RWPE2 (cell line): ENCODE measurements around the gene CDH4.
A peak's percentile ranks its signal among the peaks of the same experiment; 100 is the strongest.

ENCODE experiments used
- ATAC-seq: fragments of 200-7000 bp; cut with Tn5 transposase; 3 replicates; pipeline ENCODE4 v1.9.1; 2021; ENCODE audit warnings: low read depth
- DNase-seq: peaks from one replicate; pipeline ENCODE4 v3.0.0-alpha.2; 2020; ENCODE audit warnings: low spot score
- H3K27ac ChIP-seq: fragments of 450-650 bp; 2 replicates; pipeline ENCODE4 v1.5.1; 2017; ENCODE audit warnings: mild to moderate bottlenecking; ENCODE audit not compliant: poor library complexity, severe bottlenecking
- H3K27me3 ChIP-seq: fragments of 250-450 bp; sonication (Bioruptor Pico); 2 replicates; pipeline ENCODE4 v1.5.1; 2021; ENCODE audit warnings: mild to moderate bottlenecking, moderate library complexity; ENCODE audit not compliant: insufficient read depth, poor library complexity, severe bottlenecking
- H3K36me3 ChIP-seq: fragments of 250-450 bp; sonication (Bioruptor Pico); 2 replicates; pipeline ENCODE4 v1.5.1; 2020; ENCODE audit warnings: low read depth, mild to moderate bottlenecking, moderate library complexity
- H3K4me1 ChIP-seq: fragments of 250-450 bp; sonication (Bioruptor Pico); 2 replicates; pipeline ENCODE4 v1.5.1; 2021; ENCODE audit warnings: mild to moderate bottlenecking, moderate library complexity; ENCODE audit not compliant: insufficient read depth, poor library complexity, severe bottlenecking
- H3K4me3 ChIP-seq: fragments of 250-450 bp; sonication (Bioruptor Pico); 2 replicates; pipeline ENCODE4 v1.5.1; 2021; ENCODE audit warnings: mild to moderate bottlenecking, moderate library complexity; ENCODE audit not compliant: severe bottlenecking
- H3K9me3 ChIP-seq: fragments of 250-450 bp; sonication (Bioruptor Pico); 2 replicates; pipeline ENCODE4 v1.5.1; 2021; ENCODE audit warnings: mild to moderate bottlenecking, moderate library complexity; ENCODE audit not compliant: severe bottlenecking
- TF ChIP-seq, protein P1 (sequence below): fragments of 450-650 bp; IDR thresholded peaks from one replicate; pipeline ENCODE4 v1.5.1; 2017; ENCODE audit warnings: mild to moderate bottlenecking, moderate library complexity; ENCODE audit not compliant: poor library complexity, severe bottlenecking

The CDH4 gene

DNA sequence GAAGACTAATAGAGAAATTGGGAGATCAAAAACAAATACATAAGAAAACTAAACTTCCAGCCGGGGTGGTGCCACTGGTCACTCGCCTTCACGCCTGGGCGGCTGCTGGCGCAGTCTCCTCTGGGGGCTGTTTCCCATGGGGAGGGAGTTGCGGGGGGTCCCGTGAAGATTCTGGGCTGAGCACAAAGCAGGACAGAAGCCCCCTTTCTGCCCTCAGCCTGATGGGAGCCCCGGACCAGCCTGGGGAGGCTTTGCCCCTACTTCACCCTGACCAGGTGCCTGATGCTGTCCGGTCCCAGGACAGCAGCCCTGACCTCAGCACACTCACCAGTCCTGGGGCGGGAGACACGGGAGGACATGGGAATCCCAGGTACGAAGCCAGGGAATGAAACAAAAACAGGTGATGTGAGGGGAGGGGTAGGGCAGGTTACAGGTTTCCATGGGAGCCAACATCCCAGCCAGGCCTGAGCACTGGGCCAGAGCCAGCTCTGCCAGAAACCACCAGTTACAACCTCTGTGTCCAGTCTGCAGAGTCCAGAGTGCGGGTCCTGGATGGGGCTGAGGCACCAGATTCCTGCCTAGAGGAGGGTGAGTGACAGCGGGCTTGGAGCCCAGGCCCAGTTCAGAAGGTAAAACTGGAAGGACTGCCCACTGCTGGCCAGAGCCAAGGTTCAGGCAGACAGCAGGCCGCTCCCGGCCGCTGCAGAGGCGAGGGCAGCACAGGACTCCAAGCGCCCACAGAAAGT, 487.2 kb downstream of the CDH4 start:
- ATAC-seq (no peak), DNase-seq (peak; percentile 77)
- H3K9me3 ChIP-seq = no peaks in the 10 kb centered on the region
- no peaks in the 10 kb centered on the region for H3K4me1 ChIP-seq
- no peak overlapping the region for H3K4me3 ChIP-seq
- H3K27me3 ChIP-seq = no peaks in the 10 kb centered on the region
- no peak overlapping the region for H3K27ac ChIP-seq
- TF ChIP-seq, protein P1, sequence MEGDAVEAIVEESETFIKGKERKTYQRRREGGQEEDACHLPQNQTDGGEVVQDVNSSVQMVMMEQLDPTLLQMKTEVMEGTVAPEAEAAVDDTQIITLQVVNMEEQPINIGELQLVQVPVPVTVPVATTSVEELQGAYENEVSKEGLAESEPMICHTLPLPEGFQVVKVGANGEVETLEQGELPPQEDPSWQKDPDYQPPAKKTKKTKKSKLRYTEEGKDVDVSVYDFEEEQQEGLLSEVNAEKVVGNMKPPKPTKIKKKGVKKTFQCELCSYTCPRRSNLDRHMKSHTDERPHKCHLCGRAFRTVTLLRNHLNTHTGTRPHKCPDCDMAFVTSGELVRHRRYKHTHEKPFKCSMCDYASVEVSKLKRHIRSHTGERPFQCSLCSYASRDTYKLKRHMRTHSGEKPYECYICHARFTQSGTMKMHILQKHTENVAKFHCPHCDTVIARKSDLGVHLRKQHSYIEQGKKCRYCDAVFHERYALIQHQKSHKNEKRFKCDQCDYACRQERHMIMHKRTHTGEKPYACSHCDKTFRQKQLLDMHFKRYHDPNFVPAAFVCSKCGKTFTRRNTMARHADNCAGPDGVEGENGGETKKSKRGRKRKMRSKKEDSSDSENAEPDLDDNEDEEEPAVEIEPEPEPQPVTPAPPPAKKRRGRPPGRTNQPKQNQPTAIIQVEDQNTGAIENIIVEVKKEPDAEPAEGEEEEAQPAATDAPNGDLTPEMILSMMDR = no peak
- H3K36me3 ChIP-seq = no peaks in the 10 kb centered on the region

DNA sequence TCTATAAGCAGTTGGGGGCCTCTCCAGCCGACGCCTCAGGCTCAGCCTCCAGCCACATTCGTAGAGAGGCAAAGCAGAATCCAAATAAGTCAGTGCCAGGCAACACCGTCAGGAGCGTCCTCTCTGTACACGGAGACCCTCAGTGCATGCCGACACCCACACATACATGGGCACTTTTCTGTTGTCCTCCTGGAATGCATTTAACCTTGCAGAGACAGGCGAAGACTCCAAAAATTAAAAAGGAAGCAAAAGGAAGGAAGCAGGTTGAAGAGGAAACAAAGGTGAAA, 487.7 kb downstream of the CDH4 start:
- no peak overlapping the region for H3K4me3 ChIP-seq
- H3K9me3 ChIP-seq = no peaks in the 10 kb centered on the region
- H3K4me1 ChIP-seq = no peaks in the 10 kb centered on the region
- DNase-seq (no peak), ATAC-seq (no peak)
- H3K27ac ChIP-seq = no peak overlapping the region
- TF ChIP-seq, protein P1 = no peak
- no peaks in the 10 kb centered on the region for H3K27me3 ChIP-seq
- no peaks in the 10 kb centered on the region for H3K36me3 ChIP-seq

DNA sequence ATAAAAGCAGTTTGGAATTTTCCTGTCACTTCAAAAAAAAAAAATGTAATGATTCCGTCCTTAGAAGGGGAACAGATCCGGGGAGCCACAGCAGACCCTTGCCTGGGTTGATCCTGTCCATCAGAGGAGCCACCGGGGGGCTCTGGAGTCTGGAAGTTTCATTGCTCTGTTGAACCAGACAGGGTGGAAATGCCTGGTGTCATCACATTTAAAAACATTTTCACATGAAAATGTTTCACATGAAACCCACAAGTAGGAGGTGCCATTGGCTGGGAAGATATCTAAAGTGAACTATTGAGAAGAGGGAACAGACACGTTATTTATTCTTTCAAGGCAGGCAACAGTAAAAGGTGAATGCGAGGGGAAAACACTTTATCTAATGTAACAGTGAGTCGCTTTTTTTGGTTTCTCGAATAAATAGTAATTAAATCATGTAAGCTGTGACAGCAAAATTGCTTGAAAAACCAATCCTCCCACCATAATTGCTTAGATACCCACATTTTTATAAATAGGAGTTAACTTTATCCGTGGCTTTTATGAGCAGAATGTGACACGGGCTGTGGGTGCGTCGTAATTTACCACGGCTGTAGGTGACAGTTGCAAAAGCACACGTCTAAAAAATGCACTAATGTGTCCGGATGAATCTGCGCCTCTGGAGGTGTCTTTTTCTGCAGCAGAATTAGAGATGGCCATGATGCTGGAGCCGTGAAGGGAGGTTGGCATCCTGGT, 490.2 kb downstream of the CDH4 start:
- TF ChIP-seq, protein P1 = no peak
- H3K27me3 ChIP-seq = no peaks in the 10 kb centered on the region
- peak; percentile 62 for DNase-seq

DNA sequence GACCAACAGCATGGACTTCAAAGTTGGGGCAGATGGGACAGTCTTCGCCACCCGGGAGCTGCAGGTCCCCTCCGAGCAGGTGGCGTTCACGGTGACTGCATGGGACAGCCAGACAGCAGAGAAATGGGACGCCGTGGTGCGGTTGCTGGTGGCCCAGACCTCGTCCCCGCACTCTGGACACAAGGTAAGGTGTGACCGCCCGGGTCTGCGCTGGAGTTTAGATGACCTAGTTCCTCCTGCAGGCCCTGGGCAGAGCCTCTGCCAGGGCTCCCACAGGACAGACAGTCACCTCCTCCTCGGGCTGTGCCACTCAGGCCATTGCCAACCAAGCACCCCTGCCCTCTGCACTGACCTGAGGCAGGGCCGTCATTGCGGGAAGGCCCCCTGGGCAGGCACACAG, 491.5 kb downstream of the CDH4 start:
- H3K36me3 ChIP-seq = no peaks in the 10 kb centered on the region
- no peaks in the 10 kb centered on the region for H3K4me1 ChIP-seq
- no peaks in the 10 kb centered on the region for H3K27me3 ChIP-seq
- no peaks in the 10 kb centered on the region for H3K9me3 ChIP-seq
- H3K4me3 ChIP-seq = no peak overlapping the region
- ATAC-seq (no peak), DNase-seq (peak; percentile 86)
- TF ChIP-seq, protein P1 = no peak
- no peak overlapping the region for H3K27ac ChIP-seq

More for the DNA sequence above, 490.2 kb downstream of the CDH4 start:
- ATAC-seq = no peak
- H3K4me3 ChIP-seq = no peak overlapping the region
- no peak overlapping the region for H3K27ac ChIP-seq
- no peaks in the 10 kb centered on the region for H3K4me1 ChIP-seq
- no peaks in the 10 kb centered on the region for H3K36me3 ChIP-seq
- H3K9me3 ChIP-seq = no peaks in the 10 kb centered on the region
